SU-DHL-6 (cell line): ENCODE data around the gene DIP2C.

ENCODE experiments used
- CTCF ChIP-seq: fragments of 200-600 bp; sonication (generic); IDR thresholded peaks from one replicate; pipeline ENCODE4 v1.5.1; 2017; ENCODE audit warnings: antibody characterized with exemption, mild to moderate bottlenecking, low read length, moderate library complexity; ENCODE audit not compliant: insufficient read depth, poor library complexity, severe bottlenecking
- EZH2phosphoT487 ChIP-seq: fragments of 200-600 bp; sonication (generic), shearing (Covaris generic); conservative IDR thresholded peaks from 2 replicates; pipeline ENCODE4 v1.6.1; 2018; ENCODE audit warnings: mild to moderate bottlenecking, antibody characterized with exemption, low read length, moderate library complexity, mixed read lengths

DNA sequence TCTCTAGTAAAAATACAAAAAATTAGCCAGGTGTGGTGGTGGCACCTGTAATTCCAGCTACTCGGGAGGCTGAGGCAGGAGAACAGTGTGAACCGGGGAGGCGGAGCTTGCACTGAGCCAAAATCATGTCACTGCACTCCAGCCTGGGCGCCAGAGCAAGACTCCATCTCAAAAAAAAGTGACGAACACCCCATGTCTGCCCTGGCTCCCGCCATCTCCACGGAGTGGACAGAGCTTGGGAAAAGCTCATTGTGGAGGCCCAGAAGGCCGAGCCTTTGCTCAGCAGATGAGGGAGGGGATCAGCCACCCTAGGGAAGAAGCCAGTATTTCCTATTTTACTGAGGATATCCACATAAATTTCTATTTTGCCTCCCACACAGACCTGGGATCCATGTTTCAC is 136.8 kb downstream of the DIP2C start:
- TF ChIP-seq CTCF (no peak), EZH2phosphoT487 (no peak)
